GM12873 (cell line): ENCODE results near the gene NCF2.

Experiments used
- TF ChIP-seq, protein P1 (sequence below): IDR thresholded peaks from 2 replicates; pipeline ENCODE4 v1.5.1; 2012; ENCODE audit warnings: low read depth, mild to moderate bottlenecking, moderate library complexity, low read length, control low read depth; ENCODE audit not compliant: insufficient read depth; ENCODE audit errors: missing control alignments

Gene NCF2

DNA sequence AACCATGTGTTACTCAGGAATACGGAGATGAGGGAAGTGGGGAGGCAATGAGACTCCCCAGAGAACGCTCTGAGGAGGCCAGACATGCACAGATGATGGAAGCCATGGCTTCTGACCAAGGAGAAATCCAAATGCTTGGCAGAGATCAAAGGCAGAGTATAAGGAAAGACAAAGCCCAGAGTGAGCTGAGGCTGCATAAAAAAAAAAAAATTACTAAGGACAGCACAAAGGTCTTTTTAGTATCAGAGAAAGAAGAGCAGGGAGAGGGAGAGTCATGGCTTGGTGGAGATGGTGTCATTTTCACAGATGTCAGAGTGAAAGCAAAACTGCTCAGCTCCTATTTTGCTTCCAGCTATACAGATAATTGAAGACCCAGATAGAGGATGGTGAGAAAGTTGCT lies 8.1 kb upstream of the NCF2 start:
- TF ChIP-seq, protein P1, sequence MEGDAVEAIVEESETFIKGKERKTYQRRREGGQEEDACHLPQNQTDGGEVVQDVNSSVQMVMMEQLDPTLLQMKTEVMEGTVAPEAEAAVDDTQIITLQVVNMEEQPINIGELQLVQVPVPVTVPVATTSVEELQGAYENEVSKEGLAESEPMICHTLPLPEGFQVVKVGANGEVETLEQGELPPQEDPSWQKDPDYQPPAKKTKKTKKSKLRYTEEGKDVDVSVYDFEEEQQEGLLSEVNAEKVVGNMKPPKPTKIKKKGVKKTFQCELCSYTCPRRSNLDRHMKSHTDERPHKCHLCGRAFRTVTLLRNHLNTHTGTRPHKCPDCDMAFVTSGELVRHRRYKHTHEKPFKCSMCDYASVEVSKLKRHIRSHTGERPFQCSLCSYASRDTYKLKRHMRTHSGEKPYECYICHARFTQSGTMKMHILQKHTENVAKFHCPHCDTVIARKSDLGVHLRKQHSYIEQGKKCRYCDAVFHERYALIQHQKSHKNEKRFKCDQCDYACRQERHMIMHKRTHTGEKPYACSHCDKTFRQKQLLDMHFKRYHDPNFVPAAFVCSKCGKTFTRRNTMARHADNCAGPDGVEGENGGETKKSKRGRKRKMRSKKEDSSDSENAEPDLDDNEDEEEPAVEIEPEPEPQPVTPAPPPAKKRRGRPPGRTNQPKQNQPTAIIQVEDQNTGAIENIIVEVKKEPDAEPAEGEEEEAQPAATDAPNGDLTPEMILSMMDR, result no peak

DNA sequence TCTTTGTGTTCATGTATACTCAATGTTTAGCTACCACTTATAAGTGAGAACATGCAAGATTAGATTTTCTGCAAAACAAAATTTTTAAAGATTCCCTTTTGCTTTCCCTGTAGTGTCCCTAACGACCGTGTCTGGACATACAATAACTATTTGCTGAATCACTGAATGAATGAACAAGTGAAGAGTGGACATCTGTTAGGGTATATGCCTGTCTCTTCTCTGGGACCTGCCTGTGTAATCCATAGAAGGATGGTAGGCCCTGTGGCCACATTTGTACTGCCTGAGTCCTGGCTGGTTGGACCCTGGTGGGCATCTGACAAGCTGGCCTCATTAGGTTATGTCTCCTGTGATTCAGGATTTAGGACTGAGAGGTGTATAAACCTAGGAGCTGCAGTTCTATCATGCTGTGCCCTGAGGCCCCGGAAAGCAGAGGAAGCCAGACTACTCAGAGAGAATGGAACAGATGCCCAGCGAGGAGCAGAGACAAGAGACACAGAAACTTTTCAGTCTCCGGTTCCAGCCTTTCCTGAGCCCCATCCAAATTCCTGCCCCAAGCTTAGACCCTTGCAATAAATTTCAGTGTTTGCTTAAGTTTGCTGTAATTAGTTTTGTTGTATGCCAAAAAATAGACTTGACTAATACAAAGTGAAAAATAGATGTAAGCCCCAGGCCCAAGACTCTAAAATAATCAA lies 7.5 kb upstream of the NCF2 start:
- TF ChIP-seq, protein P1, result no peak

DNA sequence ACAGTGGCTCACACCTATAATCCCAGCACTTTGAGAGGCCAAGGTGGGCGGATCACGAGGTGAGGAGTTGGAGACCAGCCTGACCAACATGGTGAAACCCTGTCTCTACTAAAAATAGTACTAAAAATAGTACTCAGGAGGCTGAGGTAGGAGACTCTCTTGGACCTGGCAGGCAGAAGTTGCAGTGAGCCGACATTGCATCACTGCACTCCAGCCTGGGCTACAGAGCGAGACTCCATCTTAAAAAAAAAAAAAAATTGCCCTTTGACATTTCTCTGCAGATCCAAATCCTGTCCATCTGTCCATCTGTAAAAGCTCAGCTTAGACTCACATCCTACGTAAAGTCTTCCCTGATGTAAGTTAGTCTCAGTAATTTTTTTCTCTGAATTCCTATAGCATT lies 6.2 kb upstream of the NCF2 start:
- TF ChIP-seq, protein P1, result no peak

DNA sequence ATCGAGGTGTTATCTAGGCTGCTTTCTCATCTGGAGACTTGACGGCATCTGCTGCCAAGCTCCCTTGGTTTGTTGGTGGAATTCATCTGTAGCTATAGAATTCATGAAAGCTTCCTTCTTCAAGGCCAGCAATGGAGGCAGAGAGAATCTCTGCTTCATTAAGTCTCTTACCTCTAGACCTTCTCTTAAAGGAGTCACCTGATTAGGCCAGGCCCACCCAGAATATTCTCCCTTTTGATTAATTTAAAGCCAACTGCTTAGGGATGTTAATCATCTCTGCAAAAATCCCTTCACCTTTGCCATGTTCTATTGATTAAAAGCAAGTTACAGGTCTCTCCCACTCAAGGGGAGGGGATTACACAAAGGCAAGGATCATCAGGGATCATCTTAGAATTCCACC lies 5.3 kb upstream of the NCF2 start:
- TF ChIP-seq, protein P1, result no peak

DNA sequence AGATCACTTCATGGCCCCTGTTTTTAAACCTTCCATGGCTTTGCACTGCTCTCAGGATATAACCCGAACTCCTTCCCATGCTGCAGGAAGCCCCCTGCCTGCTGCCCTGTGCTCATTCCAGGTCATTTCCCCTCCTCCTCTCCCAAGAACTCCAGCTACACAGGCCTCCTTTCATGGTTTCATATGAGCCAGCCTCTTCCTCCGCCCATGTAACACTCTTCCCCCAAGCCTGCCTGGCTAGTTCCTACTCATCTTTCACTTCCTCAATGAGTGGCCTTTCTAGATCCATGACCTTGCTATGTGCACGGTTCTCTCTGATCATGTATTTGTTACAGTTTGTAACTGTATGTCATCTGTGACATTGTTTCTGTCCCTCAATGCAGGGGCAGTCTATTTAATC lies 3.1 kb upstream of the NCF2 start:
- TF ChIP-seq, protein P1, result no peak

DNA sequence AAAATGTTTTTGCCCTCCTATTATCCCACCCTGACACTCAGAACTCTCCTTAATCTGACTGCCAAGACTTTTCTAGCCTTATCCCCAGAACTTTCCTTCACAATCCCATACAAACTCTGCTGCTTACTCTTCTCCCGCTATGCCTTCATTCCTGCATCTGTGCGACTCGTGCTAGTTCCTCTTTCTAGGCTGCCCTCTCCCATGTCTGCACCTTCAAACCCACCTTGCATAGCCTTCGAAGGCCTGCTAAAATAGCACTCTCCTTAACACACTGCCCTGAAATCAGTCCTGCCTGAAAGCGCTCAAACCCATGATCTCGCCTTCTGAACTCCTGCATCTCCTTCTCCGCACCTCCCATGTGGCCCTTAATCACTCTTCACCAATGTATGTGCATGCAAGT lies 2.5 kb upstream of the NCF2 start:
- TF ChIP-seq, protein P1, result no peak

DNA sequence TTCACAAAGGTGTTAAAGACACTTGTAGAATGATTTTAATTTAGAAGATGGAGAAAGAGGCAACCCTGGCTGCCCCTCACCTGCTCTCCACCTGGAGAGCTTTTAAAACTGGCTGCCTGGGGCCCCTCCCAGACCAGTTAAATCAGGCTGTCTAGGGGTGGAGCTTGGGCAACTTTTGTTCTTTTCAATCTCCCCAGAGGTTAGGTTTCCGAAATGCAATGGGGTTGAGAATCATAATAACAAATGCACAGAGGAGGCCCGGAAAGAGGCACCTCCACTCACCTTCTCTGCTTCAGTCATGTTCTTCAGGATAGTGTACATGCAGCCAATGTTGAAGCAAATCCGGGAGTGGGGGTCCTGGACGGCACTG lies 400 bp downstream of the NCF2 start:
- TF ChIP-seq, protein P1, result no peak
